Nephron (organoid): ENCODE measurements around the gene SLC48A1.

Source experiments
- H3K27ac Mint-ChIP-seq, 3 experiments: 2 replicates each; pipeline ENCODE4 v1.8.0; 2020; ENCODE audit warnings: mixed read lengths in 3 of 3, mild to moderate bottlenecking in 2 of 3, moderate library complexity in 1 of 3
- H3K27me3 Mint-ChIP-seq: 2 replicates; pipeline ENCODE4 v1.8.0; 2021; ENCODE audit warnings: low read depth, mild to moderate bottlenecking, moderate library complexity, mixed read lengths
- H3K36me3 Mint-ChIP-seq: 2 replicates; pipeline ENCODE4 v1.8.0; 2020; ENCODE audit warnings: low read depth, mixed read lengths
- H3K4me1 Mint-ChIP-seq: 2 replicates; pipeline ENCODE4 v1.8.0; 2020; ENCODE audit warnings: mixed read lengths
- H3K4me3 Mint-ChIP-seq, 3 experiments: 2 replicates each; pipeline ENCODE4 v1.8.0; 2020; ENCODE audit warnings: mild to moderate bottlenecking in 3 of 3, mixed read lengths in 3 of 3, moderate library complexity in 2 of 3
- H3K9me3 Mint-ChIP-seq: 2 replicates; pipeline ENCODE4 v1.8.0; 2020; ENCODE audit warnings: mixed read lengths
- CTCF ChIP-seq, 3 experiments: fragments of 200-600 bp; sonication (generic); IDR thresholded peaks; one replicate each; pipeline ENCODE4 v1.5.0; 2021; ENCODE audit warnings: antibody characterized with exemption in 3 of 3; ENCODE audit not compliant: unreplicated experiment in 3 of 3

SLC48A1 gene

GRCh38 chr12:47752552-47752951 lies 20.5 kb upstream of the SLC48A1 start:
- TF ChIP-seq CTCF (IDR thresholded peaks at IDR 0.05; ENCODE audit: unreplicated experiment in 3 of 3): no peak
- Mint-ChIP-seq H3K27ac (no peak overlapping the region), H3K4me3 (no peak overlapping the region), H3K36me3 (peaks cover 10% of the 10 kb centered on the region), H3K27me3 (no peaks in the 10 kb centered on the region), H3K9me3 (no peaks in the 10 kb centered on the region), H3K4me1 (peaks cover 29% of the 10 kb centered on the region)

DNA sequence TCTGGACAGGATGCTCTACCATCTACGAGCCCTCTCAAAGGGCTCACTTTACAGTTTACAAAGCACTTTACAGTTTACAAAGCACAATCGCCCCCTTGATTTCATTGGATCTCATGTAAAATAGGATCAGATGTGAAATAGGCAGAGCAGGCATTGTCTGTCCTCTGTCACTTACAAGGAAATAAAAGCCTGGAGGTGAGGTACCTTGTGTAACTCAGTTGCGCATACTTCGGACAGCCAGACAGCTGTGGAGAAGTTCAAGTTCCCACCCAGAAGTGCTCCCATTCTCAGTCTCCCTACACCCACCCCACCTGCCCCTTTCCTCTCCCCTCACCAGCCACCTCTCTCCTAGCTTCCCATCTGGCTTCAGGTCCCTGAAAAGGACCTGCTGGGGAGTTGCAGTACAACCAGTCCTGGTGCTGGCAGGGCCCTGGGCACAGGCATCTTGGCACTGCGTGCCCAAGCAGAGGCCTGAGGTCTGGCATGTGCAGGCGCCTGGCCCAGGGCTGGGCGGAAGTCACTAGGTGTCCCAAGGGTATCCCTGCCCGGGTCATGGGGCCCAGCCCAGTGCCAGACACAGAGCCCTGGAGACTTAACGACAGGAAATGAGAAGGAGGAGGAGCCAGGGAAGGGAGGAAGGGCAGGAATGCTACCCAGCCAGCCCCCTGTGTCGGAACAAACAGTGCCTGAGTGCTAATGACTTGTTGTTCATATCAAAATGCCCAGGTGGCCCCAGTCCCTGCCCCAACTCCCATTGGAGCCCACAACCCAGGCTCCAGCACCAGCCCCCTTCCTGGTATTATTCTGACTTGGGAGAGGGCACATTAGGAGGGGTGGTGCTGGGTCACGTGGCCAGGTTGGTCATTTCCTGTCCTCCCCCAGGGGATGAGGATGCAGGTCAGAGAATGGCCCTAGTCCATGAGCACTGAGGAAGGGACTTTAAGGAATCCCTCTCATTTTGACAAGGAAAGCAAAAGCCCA lies 19.7 kb upstream of the SLC48A1 start:
- H3K27me3 Mint-ChIP-seq: no peaks in the 10 kb centered on the region
- peak overlapping the region; percentile 33 to 71 (median 40) for H3K27ac Mint-ChIP-seq
- TF ChIP-seq CTCF (IDR thresholded peaks at IDR 0.05; ENCODE audit: unreplicated experiment in 3 of 3): no peak
- H3K4me3 Mint-ChIP-seq: peak overlapping the region in 1 of 3 experiments; percentile 18
- peaks cover 34% of the 10 kb centered on the region for H3K4me1 Mint-ChIP-seq
- H3K36me3 Mint-ChIP-seq: peaks cover 10% of the 10 kb centered on the region
- no peaks in the 10 kb centered on the region for H3K9me3 Mint-ChIP-seq

- Mint-ChIP-seq H3K9me3 (no peaks in the 10 kb centered on the region), H3K4me3 (no peak overlapping the region), H3K4me1 (peaks cover 36% of the 10 kb centered on the region), H3K27me3 (no peaks in the 10 kb centered on the region), H3K36me3 (peaks cover 5% of the 10 kb centered on the region), H3K27ac (peak overlapping the region; percentile 25 to 51 (median 33))
- TF ChIP-seq CTCF (IDR thresholded peaks at IDR 0.05; ENCODE audit: unreplicated experiment in 3 of 3): no peak
Observed at GRCh38 chr12:47754126-47754525, 18.9 kb upstream of the SLC48A1 start.

- H3K9me3 Mint-ChIP-seq: no peaks in the 10 kb centered on the region
- H3K27ac Mint-ChIP-seq: peak overlapping the region in 1 of 3 experiments; percentile 22
- peaks cover 2% of the 10 kb centered on the region for H3K36me3 Mint-ChIP-seq
- peaks cover 38% of the 10 kb centered on the region for H3K4me1 Mint-ChIP-seq
- TF ChIP-seq CTCF (IDR thresholded peaks at IDR 0.05; ENCODE audit: unreplicated experiment in 3 of 3): no peak
- H3K27me3 Mint-ChIP-seq: no peaks in the 10 kb centered on the region
- no peak overlapping the region for H3K4me3 Mint-ChIP-seq
Observed at GRCh38 chr12:47754881-47755280, 18.2 kb upstream of the SLC48A1 start.

DNA sequence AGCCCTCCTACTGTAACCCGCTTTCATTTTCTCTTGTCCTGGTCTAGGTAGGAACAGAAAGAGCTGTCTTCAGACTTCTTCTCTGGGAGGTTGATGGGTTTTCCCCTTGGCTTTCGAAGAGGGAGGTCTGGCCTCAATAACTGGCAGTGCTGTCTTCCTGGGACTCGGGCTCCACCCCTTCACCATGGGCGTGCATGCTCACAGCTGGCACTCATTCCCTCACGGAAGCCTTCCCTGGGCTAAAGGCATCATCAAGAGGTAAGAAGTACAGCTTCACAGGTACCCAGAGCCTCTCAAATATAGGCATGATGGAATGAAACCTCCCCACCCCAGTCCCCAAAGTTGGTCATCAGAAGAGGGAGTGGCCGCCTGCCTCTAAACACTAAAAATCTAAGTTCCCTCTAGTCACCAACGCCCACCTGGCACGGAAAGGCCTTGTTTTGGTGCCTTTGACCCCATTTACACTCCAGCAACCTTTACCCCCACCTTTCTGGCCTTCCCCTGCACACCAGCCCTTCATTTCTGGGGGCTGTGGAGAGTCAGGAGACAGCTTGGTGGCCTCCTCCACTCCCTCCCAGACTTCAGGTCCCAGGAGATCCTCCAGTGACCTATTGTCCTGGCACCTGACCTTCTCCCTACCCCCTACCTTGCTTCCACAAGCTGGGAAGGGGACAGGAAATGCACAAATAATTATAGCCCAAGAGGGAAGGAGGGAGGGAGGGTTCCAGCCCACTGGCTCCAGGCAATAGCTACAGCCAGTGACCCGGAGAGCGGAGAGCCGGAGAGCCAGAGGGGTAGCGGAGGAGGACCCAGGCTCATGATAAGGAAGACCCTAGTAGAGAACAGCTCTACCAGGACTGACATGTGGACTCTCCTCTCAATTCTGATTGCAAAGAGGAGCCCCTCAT lies 17.1 kb upstream of the SLC48A1 start:
- Mint-ChIP-seq H3K27me3 (peaks cover 4% of the 10 kb centered on the region), H3K36me3 (no peaks in the 10 kb centered on the region), H3K9me3 (no peaks in the 10 kb centered on the region), H3K4me1 (peaks cover 43% of the 10 kb centered on the region), H3K4me3 (peak overlapping the region; percentile 61 to 88 (median 86)), H3K27ac (peak overlapping the region; percentile 31 to 72 (median 69))
- TF ChIP-seq CTCF (IDR thresholded peaks at IDR 0.05; ENCODE audit: unreplicated experiment in 3 of 3): no peak
